H9 (cell line): ENCODE results near the gene SLC44A1. TPM values are rescaled to one million over a fixed set of nuclear protein-coding genes. Genes with fewer than 3 reads are reported as not detected.

Experiments
- DNase-seq: peaks from one replicate; pipeline ENCODE4 v3.0.0-alpha.2; 2017
- H2AFZ ChIP-seq: one replicate; pipeline ENCODE4 v1.6.1; 2013; ENCODE audit warnings: mild to moderate bottlenecking, low read length, control low read depth, moderate library complexity
- H2AK5ac ChIP-seq: 2 replicates; pipeline ENCODE4 v1.6.1; 2013; ENCODE audit warnings: low read length, control low read depth, mixed read lengths; ENCODE audit not compliant: insufficient read length
- H2BK120ac ChIP-seq: one replicate; pipeline ENCODE4 v1.6.1; 2013; ENCODE audit warnings: low read depth, mild to moderate bottlenecking, low read length, control low read depth, inconsistent platforms; ENCODE audit not compliant: poor library complexity, severe bottlenecking
- H2BK12ac ChIP-seq: 2 replicates; pipeline ENCODE4 v1.6.1; 2013; ENCODE audit warnings: low read length, control low read depth, mixed read lengths, low read depth; ENCODE audit not compliant: insufficient read length
- H2BK15ac ChIP-seq: 2 replicates; pipeline ENCODE4 v1.6.1; 2013; ENCODE audit warnings: low read depth, low read length, control low read depth
- H2BK20ac ChIP-seq: one replicate; pipeline ENCODE4 v1.6.1; 2013; ENCODE audit warnings: low read depth, mild to moderate bottlenecking, low read length, control low read depth, inconsistent platforms; ENCODE audit not compliant: poor library complexity, severe bottlenecking
- H2BK5ac ChIP-seq: 2 replicates; pipeline ENCODE4 v1.6.1; 2013; ENCODE audit warnings: low read length, control low read depth, mixed read lengths; ENCODE audit not compliant: insufficient read length
- H3K14ac ChIP-seq: 2 replicates; pipeline ENCODE4 v1.6.1; 2013; ENCODE audit warnings: low read length, control low read depth; ENCODE audit not compliant: insufficient read depth
- H3K18ac ChIP-seq: 2 replicates; pipeline ENCODE4 v1.6.1; 2013; ENCODE audit warnings: low read depth, mild to moderate bottlenecking, mixed read lengths, low read length, control low read depth; ENCODE audit not compliant: insufficient read length
- H3K23ac ChIP-seq: 2 replicates; pipeline ENCODE4 v1.6.1; 2013; ENCODE audit warnings: low read length, control low read depth, mixed read lengths, low read depth; ENCODE audit not compliant: insufficient read length
- H3K23me2 ChIP-seq: 2 replicates; pipeline ENCODE4 v1.6.1; 2013; ENCODE audit warnings: low read depth, mild to moderate bottlenecking, mixed read lengths, low read length, control low read depth; ENCODE audit not compliant: insufficient read length, poor library complexity, severe bottlenecking
- H3K27ac ChIP-seq: 2 replicates; pipeline ENCODE4 v1.5.1; 2013; ENCODE audit warnings: low read length, control low read depth, mixed read lengths, low read depth; ENCODE audit not compliant: insufficient read length
- H3K27me3 ChIP-seq: 2 replicates; pipeline ENCODE4 v1.6.1; 2013; ENCODE audit warnings: low read length, control low read depth, inconsistent platforms; ENCODE audit not compliant: insufficient read depth
- H3K4ac ChIP-seq: 2 replicates; pipeline ENCODE4 v1.6.1; 2013; ENCODE audit warnings: low read depth, mild to moderate bottlenecking, control low read depth, inconsistent platforms, low read length, moderate library complexity
- H3K4me1 ChIP-seq: 2 replicates; pipeline ENCODE4 v1.6.1; 2013; ENCODE audit warnings: low read length, control low read depth, inconsistent platforms; ENCODE audit not compliant: insufficient read depth
- H3K4me2 ChIP-seq: 2 replicates; pipeline ENCODE4 v1.6.1; 2013; ENCODE audit warnings: low read length, control low read depth, mixed read lengths; ENCODE audit not compliant: insufficient read length, insufficient read depth
- H3K56ac ChIP-seq: 2 replicates; pipeline ENCODE4 v1.6.1; 2013; ENCODE audit warnings: low read depth, mild to moderate bottlenecking, mixed read lengths, low read length, control low read depth; ENCODE audit not compliant: insufficient read length
- H3K79me1 ChIP-seq: 2 replicates; pipeline ENCODE4 v1.6.1; 2013; ENCODE audit warnings: low read depth, mild to moderate bottlenecking, moderate library complexity, low read length, control low read depth, inconsistent platforms; ENCODE audit not compliant: insufficient read depth, poor library complexity, severe bottlenecking
- H3K79me2 ChIP-seq: 2 replicates; pipeline ENCODE4 v1.6.1; 2013; ENCODE audit warnings: low read length, control low read depth, inconsistent platforms; ENCODE audit not compliant: insufficient read depth
- H3K9ac ChIP-seq: 2 replicates; pipeline ENCODE4 v1.6.1; 2013; ENCODE audit warnings: low read length, control low read depth, mixed read lengths; ENCODE audit not compliant: insufficient read length; ENCODE audit errors: extremely low read depth
- H3K9me3 ChIP-seq: one replicate; pipeline ENCODE4 v1.6.1; 2013; ENCODE audit warnings: low read depth, low read length, inconsistent platforms; ENCODE audit not compliant: control insufficient read depth
- H3T11ph ChIP-seq: one replicate; pipeline ENCODE4 v1.6.1; 2013; ENCODE audit warnings: mild to moderate bottlenecking, low read length, control low read depth, inconsistent platforms
- H4K20me1 ChIP-seq: one replicate; pipeline ENCODE4 v1.6.1; 2013; ENCODE audit not compliant: control insufficient read depth, insufficient read length, insufficient read depth
- H4K5ac ChIP-seq: 2 replicates; pipeline ENCODE4 v1.6.1; 2013; ENCODE audit warnings: low read depth, mild to moderate bottlenecking, mixed read lengths, low read length, control low read depth; ENCODE audit not compliant: insufficient read length
- H4K8ac ChIP-seq: replicated peaks from 2 replicates; pipeline ENCODE4 v1.6.1; 2013; ENCODE audit warnings: low read length, control low read depth, mixed read lengths, low read depth; ENCODE audit not compliant: insufficient read length
- H4K91ac ChIP-seq: 2 replicates; pipeline ENCODE4 v1.6.1; 2013; ENCODE audit warnings: low read depth, mild to moderate bottlenecking, moderate library complexity, mixed read lengths, low read length, control low read depth; ENCODE audit not compliant: insufficient read length
- H3K27ac Mint-ChIP-seq, 3 experiments: 2 replicates in 2 of 3; 3 replicates in 1 of 3; pipeline ENCODE4 v1.8.0; 2020 to 2021; ENCODE audit warnings: mixed read lengths in 3 of 3, mild to moderate bottlenecking in 1 of 3, moderate library complexity in 1 of 3
- H3K27me3 Mint-ChIP-seq: 2 replicates; pipeline ENCODE4 v1.8.0; 2021; ENCODE audit warnings: low read depth, mild to moderate bottlenecking, moderate library complexity, mixed read lengths
- H3K36me3 Mint-ChIP-seq, 3 experiments: 2 replicates in 2 of 3; 3 replicates in 1 of 3; pipeline ENCODE4 v1.8.0; 2020 to 2021; ENCODE audit warnings: low read depth in 3 of 3, mixed read lengths in 3 of 3; ENCODE audit not compliant: insufficient read depth in 1 of 3
- H3K4me1 Mint-ChIP-seq, 2 experiments: 2 replicates each; pipeline ENCODE4 v1.8.0; 2020; ENCODE audit warnings: mixed read lengths in 2 of 2
- H3K4me3 Mint-ChIP-seq, 2 experiments: 2 replicates in 1 of 2; 3 replicates in 1 of 2; pipeline ENCODE4 v1.8.0; 2020 to 2021; ENCODE audit warnings: mild to moderate bottlenecking in 2 of 2, mixed read lengths in 2 of 2, moderate library complexity in 1 of 2
- H3K9me3 Mint-ChIP-seq, 2 experiments: 2 replicates in 1 of 2; 3 replicates in 1 of 2; pipeline ENCODE4 v1.8.0; 2020; ENCODE audit warnings: mild to moderate bottlenecking in 2 of 2, mixed read lengths in 2 of 2, moderate library complexity in 1 of 2
- CTCF ChIP-seq: fragments of 200-600 bp; sonication (generic); conservative IDR thresholded peaks from 3 replicates; pipeline ENCODE4 v1.8.0; 2021; ENCODE audit warnings: antibody characterized with exemption, mild to moderate bottlenecking
- WGBS: extraction: QIAGEN DNeasy Blood & Tissue Kit; methylation state at CpG from one replicate; pipeline ENCODE4 v1.1.7; 2013; ENCODE audit warnings: missing lambda C conversion rate, low lambda C conversion rate, mixed read lengths; ENCODE audit not compliant: insufficient read length; ENCODE audit errors: extremely low coverage; 5-methylcytosine and 5-hydroxymethylcytosine counted together
- total RNA-seq: library from RNA; stranded (reverse); gene quantifications from 2 replicates; pipeline ENCODE4 v1.2.1, GENCODE V29; 2021

The SLC44A1 gene
- total RNA-seq, 1 experiment from 2014 or later = 60.7 TPM

DNA sequence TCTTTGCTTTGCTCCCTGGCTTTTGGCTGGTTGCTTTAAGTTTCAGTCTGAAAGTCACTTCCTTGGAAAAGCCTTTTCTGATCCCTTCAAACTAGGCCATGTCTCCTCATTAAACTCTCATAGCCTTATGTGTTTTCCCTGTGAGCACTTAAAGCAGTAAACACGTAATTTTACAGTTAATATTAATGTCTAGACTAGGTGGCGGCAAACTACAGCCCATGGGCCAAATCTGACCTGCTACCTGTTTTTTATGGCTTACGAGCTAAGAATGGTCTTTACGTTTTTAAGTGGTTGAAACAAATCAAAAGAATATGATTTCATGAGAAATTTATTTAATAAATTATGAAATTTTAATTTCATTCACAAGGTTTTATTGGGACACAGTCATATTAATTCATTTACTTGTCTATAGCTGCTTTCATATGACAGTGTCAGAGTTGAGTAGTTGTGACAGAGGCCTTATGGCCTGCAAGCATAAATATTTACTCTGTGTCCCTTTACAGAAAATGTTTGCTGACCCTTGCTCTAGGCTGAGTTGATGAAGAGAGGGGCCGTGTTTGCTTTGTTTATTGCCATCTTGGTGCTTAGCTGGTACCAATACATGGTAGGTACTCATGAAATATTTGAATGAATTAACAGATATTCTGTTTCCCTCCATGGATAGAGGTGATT is 7.4 kb downstream of the SLC44A1 start:
- Mint-ChIP-seq H3K36me3 (no peaks in the 10 kb centered on the region), H3K27ac (no peak overlapping the region), H3K27me3 (no peaks in the 10 kb centered on the region), H3K4me1 (peaks cover 42 to 57% of the 10 kb centered on the region in 2 experiments), H3K4me3 (no peak overlapping the region), H3K9me3 (no peaks in the 10 kb centered on the region)
- Histone ChIP-seq H3K4ac (no peak overlapping the region), H3K56ac (no peak overlapping the region), H4K5ac (no peak overlapping the region), H4K20me1 (no peaks in the 10 kb centered on the region), H3K14ac (no peak overlapping the region), H3K27ac (no peak overlapping the region), H4K91ac (no peak overlapping the region), H3K27me3 (no peaks in the 10 kb centered on the region), H4K8ac (no peak overlapping the region), H3K18ac (no peak overlapping the region), H3K4me2 (no peak overlapping the region), H2BK15ac (no peak overlapping the region), H2AFZ (no peak overlapping the region), H2BK5ac (no peak overlapping the region), H2BK12ac (no peak overlapping the region), H3K23ac (no peak overlapping the region), H2BK20ac (no peak overlapping the region), H3T11ph (no peak overlapping the region), H3K4me1 (peaks cover 6% of the 10 kb centered on the region), H3K79me1 (no peaks in the 10 kb centered on the region), H3K9me3 (no peaks in the 10 kb centered on the region), H2AK5ac (no peak overlapping the region), H2BK120ac (no peak overlapping the region), H3K79me2 (peaks cover 19% of the 10 kb centered on the region; the same call in 1 of the 2 replicates), H3K9ac (no peak overlapping the region), H3K23me2 (no peaks in the 10 kb centered on the region)
- no peak for TF ChIP-seq CTCF
- no peak for DNase-seq
- no CpG with 5 or more reads among the region's 5 CpGs for WGBS
